Measurements from ENCODE around the gene TMEM165. TPM values are rescaled to one million over a fixed set of nuclear protein-coding genes. Genes with fewer than 3 reads are reported as not detected.

The TMEM165 gene
- total RNA-seq, 1 experiment from 2014 or later, result 90.4 TPM

- peaks cover 18% of the 10 kb centered on the region for H3K4me1 Mint-ChIP-seq (ENCODE audit: low read depth, unreplicated experiment)
- no peaks in the 10 kb centered on the region for H3K27me3 Mint-ChIP-seq (ENCODE audit: insufficient read depth, unreplicated experiment)
- H3K9me3 ChIP-seq, result no peaks in the 10 kb centered on the region
- peak; percentile 43 to 47 for DNase-seq
- no peak for TF ChIP-seq CTCF (IDR thresholded peaks at IDR 0.05; ENCODE audit: insufficient read depth in 1 of 2, low read depth in 1 of 2, low read length in 1 of 2, severe bottlenecking in 1 of 2, unreplicated experiment in 1 of 2)
- no peaks in the 10 kb centered on the region for H3K36me3 Mint-ChIP-seq (ENCODE audit: insufficient read depth, unreplicated experiment)
- CTCF ChIA-PET, result interaction anchor here (1.5 kb wide), 1 partner anchor 8 kb away, joined by 4 read pairs; no protein-coding TSS in a partner anchor
- H3K9me3 Mint-ChIP-seq (ENCODE audit: unreplicated experiment), result no peaks in the 10 kb centered on the region
- H3K4me3 Mint-ChIP-seq (ENCODE audit: unreplicated experiment), result peak overlapping the region; percentile 36
- peaks cover 25% of the 10 kb centered on the region for H3K4me1 ChIP-seq
- peak overlapping the region; percentile 40 for H3K27ac Mint-ChIP-seq (ENCODE audit: unreplicated experiment)
- BruUV-seq (replicated peaks), result no TSS peak
- no peak overlapping the region for H3K4me3 ChIP-seq (ENCODE audit: low read depth, low read length)
- H3K27me3 ChIP-seq (replicated peaks; ENCODE audit: control insufficient read depth, insufficient read depth, low read length), result no peaks in the 10 kb centered on the region
- POLR2A ChIA-PET, result interaction anchor here (0.6 kb wide), 1 partner anchor 1000 kb away, joined by 7 read pairs; no protein-coding TSS in a partner anchor
- no peaks in the 10 kb centered on the region for H3K36me3 ChIP-seq (ENCODE audit: control insufficient read depth, insufficient read depth, low read length)
- intact Hi-C loops (cut with micrococcal nuclease; ENCODE audit: unreplicated experiment), result loop anchor here (1.0 kb wide), 1 partner anchor 8 kb away; the partner anchor contains the start of gene TMEM165
Observed at GRCh38 chr4:55386840-55387239, 8.9 kb upstream of the TMEM165 start.

- no peaks in the 10 kb centered on the region for H3K36me3 ChIP-seq (ENCODE audit: control insufficient read depth, insufficient read depth, low read length)
- H3K9me3 ChIP-seq, result no peaks in the 10 kb centered on the region
- H3K36me3 Mint-ChIP-seq (ENCODE audit: insufficient read depth, unreplicated experiment), result peaks cover 26% of the 10 kb centered on the region
- DNase-seq, result no peak
- H3K9me3 Mint-ChIP-seq (ENCODE audit: unreplicated experiment), result no peaks in the 10 kb centered on the region
- H3K4me3 Mint-ChIP-seq (ENCODE audit: unreplicated experiment), result peak overlapping the region; percentile 55
- no peaks in the 10 kb centered on the region for H3K27me3 Mint-ChIP-seq (ENCODE audit: insufficient read depth, unreplicated experiment)
- ChIA-PET CTCF (interaction anchor here (0.5 to 1.2 kb wide), 3 partner anchors 33 to 384 kb away, joined by 4 read pairs; partner anchors contain the start of gene SRD5A3), POLR2A (no interaction called here)
- TF ChIP-seq CTCF (IDR thresholded peaks at IDR 0.05; ENCODE audit: insufficient read depth in 1 of 2, low read depth in 1 of 2, low read length in 1 of 2, severe bottlenecking in 1 of 2, unreplicated experiment in 1 of 2), result no peak
- intact Hi-C loops (cut with micrococcal nuclease; ENCODE audit: unreplicated experiment), result loop anchor here (2.0 kb wide), 1 partner anchor 47 kb away; the partner anchor contains the start of gene SRD5A3
- no peaks in the 10 kb centered on the region for H3K27me3 ChIP-seq (replicated peaks; ENCODE audit: control insufficient read depth, insufficient read depth, low read length)
- no peaks in the 10 kb centered on the region for H3K4me1 ChIP-seq
- H3K27ac Mint-ChIP-seq (ENCODE audit: unreplicated experiment), result no peak overlapping the region
- H3K4me3 ChIP-seq (ENCODE audit: low read depth, low read length), result no peak overlapping the region
- H3K4me1 Mint-ChIP-seq (ENCODE audit: low read depth, unreplicated experiment), result peaks cover 16% of the 10 kb centered on the region
- no TSS peak for BruUV-seq (replicated peaks)
Observed at GRCh38 chr4:55393461-55394320, 2.1 kb upstream of the TMEM165 start.

GRCh38 chr4:55395218-55395528, 584 bp upstream of the TMEM165 start:
- BruUV-seq (replicated peaks), result TSS peak; percentile 89
- Mint-ChIP-seq H3K27me3 (ENCODE audit: insufficient read depth, unreplicated experiment) (no peaks in the 10 kb centered on the region), H3K4me3 (ENCODE audit: unreplicated experiment) (peak overlapping the region; percentile 91), H3K9me3 (ENCODE audit: unreplicated experiment) (no peaks in the 10 kb centered on the region), H3K36me3 (ENCODE audit: insufficient read depth, unreplicated experiment) (peaks cover 35% of the 10 kb centered on the region), H3K27ac (ENCODE audit: unreplicated experiment) (peak overlapping the region; percentile 94), H3K4me1 (ENCODE audit: low read depth, unreplicated experiment) (peaks cover 24% of the 10 kb centered on the region)
- no peaks in the 10 kb centered on the region for H3K9me3 ChIP-seq
- H3K4me3 ChIP-seq (ENCODE audit: low read depth, low read length), result peak overlapping the region; percentile 89
- H3K27me3 ChIP-seq (replicated peaks; ENCODE audit: control insufficient read depth, insufficient read depth, low read length), result no peaks in the 10 kb centered on the region
- ChIA-PET CTCF (interaction anchor here (0.8 kb wide), 1 partner anchor 9 kb away, joined by 4 read pairs; no protein-coding TSS in a partner anchor), POLR2A (interaction anchor here (0.7 to 1.1 kb wide), 3 partner anchors 9 to 734 kb away, joined by 3 to 4 read pairs (median 3); no protein-coding TSS in a partner anchor)
- intact Hi-C loops (cut with micrococcal nuclease; ENCODE audit: unreplicated experiment), result loop anchor here (1.0 to 2.0 kb wide), 3 partner anchors 9 to 48 kb away; partner anchors contain the start of gene SRD5A3
- no peak for TF ChIP-seq CTCF (IDR thresholded peaks at IDR 0.05; ENCODE audit: insufficient read depth in 1 of 2, low read depth in 1 of 2, low read length in 1 of 2, severe bottlenecking in 1 of 2, unreplicated experiment in 1 of 2)
- no peak for DNase-seq
- no peaks in the 10 kb centered on the region for H3K36me3 ChIP-seq (ENCODE audit: control insufficient read depth, insufficient read depth, low read length)
- H3K4me1 ChIP-seq, result peaks cover 7% of the 10 kb centered on the region; the same call in 1 of the 2 replicates
